ENCODE results near the gene GRK5.

GRK5 gene

GRCh38 chr10:119441151-119441821 lies 233.9 kb downstream of the GRK5 start:
- no peaks in the 10 kb centered on the region for H3K9me3 ChIP-seq (ENCODE audit: insufficient read depth, low read length)
- H3K4me3 ChIP-seq (ENCODE audit: low read length): no peak overlapping the region
- no peak overlapping the region for H3K27ac ChIP-seq (ENCODE audit: low read length)
- no peak overlapping the region for H2AFZ ChIP-seq (ENCODE audit: low read depth, low read length)
- H3K27me3 ChIP-seq (ENCODE audit: low read depth, low read length): no peaks in the 10 kb centered on the region
- H3K79me2 ChIP-seq (ENCODE audit: low read length): no peaks in the 10 kb centered on the region
- no peak overlapping the region for H3K4me2 ChIP-seq (ENCODE audit: low read length)
- no peaks in the 10 kb centered on the region for H4K20me1 ChIP-seq (ENCODE audit: insufficient read depth, low read length)
- no peaks in the 10 kb centered on the region for H3K4me1 ChIP-seq (ENCODE audit: low read length)
- H3K36me3 ChIP-seq (replicated peaks; ENCODE audit: low read depth, low read length): no peaks in the 10 kb centered on the region
- no peak overlapping the region for H3K9ac ChIP-seq (ENCODE audit: low read length)
- no peak for TF ChIP-seq CTCF (IDR thresholded peaks at IDR 0.05; ENCODE audit: low read depth, low read length)
- no peak for TF ChIP-seq EZH2phosphoT487 (IDR thresholded peaks at IDR 0.05; ENCODE audit: low read depth)

GRCh38 chr10:119441921-119442757 lies 234.8 kb downstream of the GRK5 start:
- no peaks in the 10 kb centered on the region for H3K79me2 ChIP-seq (ENCODE audit: low read length)
- H3K27me3 ChIP-seq (ENCODE audit: low read depth, low read length): no peaks in the 10 kb centered on the region
- peak overlapping the region; percentile 48 for H3K4me2 ChIP-seq (ENCODE audit: low read length)
- H3K9me3 ChIP-seq (ENCODE audit: insufficient read depth, low read length): no peaks in the 10 kb centered on the region
- H3K9ac ChIP-seq (ENCODE audit: low read length): no peak overlapping the region
- H4K20me1 ChIP-seq (ENCODE audit: insufficient read depth, low read length): no peaks in the 10 kb centered on the region
- no peaks in the 10 kb centered on the region for H3K36me3 ChIP-seq (replicated peaks; ENCODE audit: low read depth, low read length)
- TF ChIP-seq CTCF (IDR thresholded peaks at IDR 0.05; ENCODE audit: low read depth, low read length) (peak; percentile 37), EZH2phosphoT487 (IDR thresholded peaks at IDR 0.05; ENCODE audit: low read depth) (no peak)
- no peaks in the 10 kb centered on the region for H3K4me1 ChIP-seq (ENCODE audit: low read length)
- no peak overlapping the region for H3K27ac ChIP-seq (ENCODE audit: low read length)
- no peak overlapping the region for H3K4me3 ChIP-seq (ENCODE audit: low read length)
- no peak overlapping the region for H2AFZ ChIP-seq (ENCODE audit: low read depth, low read length)

GRCh38 chr10:119442758-119443060 lies 235.3 kb downstream of the GRK5 start:
- Histone ChIP-seq H3K9me3 (ENCODE audit: insufficient read depth, low read length) (no peaks in the 10 kb centered on the region), H3K79me2 (ENCODE audit: low read length) (no peaks in the 10 kb centered on the region), H4K20me1 (ENCODE audit: insufficient read depth, low read length) (no peaks in the 10 kb centered on the region), H3K9ac (ENCODE audit: low read length) (no peak overlapping the region), H3K27me3 (ENCODE audit: low read depth, low read length) (no peaks in the 10 kb centered on the region), H3K4me1 (ENCODE audit: low read length) (no peaks in the 10 kb centered on the region), H3K4me2 (ENCODE audit: low read length) (peak overlapping the region; percentile 48), H3K36me3 (replicated peaks; ENCODE audit: low read depth, low read length) (no peaks in the 10 kb centered on the region), H3K4me3 (ENCODE audit: low read length) (no peak overlapping the region), H2AFZ (ENCODE audit: low read depth, low read length) (no peak overlapping the region), H3K27ac (ENCODE audit: low read length) (no peak overlapping the region)
- no peak for TF ChIP-seq EZH2phosphoT487 (IDR thresholded peaks at IDR 0.05; ENCODE audit: low read depth)
- TF ChIP-seq CTCF (IDR thresholded peaks at IDR 0.05; ENCODE audit: low read depth, low read length): no peak

- no peaks in the 10 kb centered on the region for H3K9me3 ChIP-seq (ENCODE audit: insufficient read depth, low read length)
- H3K27me3 ChIP-seq (ENCODE audit: low read depth, low read length): no peaks in the 10 kb centered on the region
- no peaks in the 10 kb centered on the region for H3K79me2 ChIP-seq (ENCODE audit: low read length)
- no peak overlapping the region for H3K4me2 ChIP-seq (ENCODE audit: low read length)
- H3K4me3 ChIP-seq (ENCODE audit: low read length): no peak overlapping the region
- H4K20me1 ChIP-seq (ENCODE audit: insufficient read depth, low read length): no peaks in the 10 kb centered on the region
- no peak overlapping the region for H2AFZ ChIP-seq (ENCODE audit: low read depth, low read length)
- H3K4me1 ChIP-seq (ENCODE audit: low read length): no peaks in the 10 kb centered on the region
- no peaks in the 10 kb centered on the region for H3K36me3 ChIP-seq (replicated peaks; ENCODE audit: low read depth, low read length)
- TF ChIP-seq EZH2phosphoT487 (IDR thresholded peaks at IDR 0.05; ENCODE audit: low read depth) (no peak), CTCF (IDR thresholded peaks at IDR 0.05; ENCODE audit: low read depth, low read length) (no peak)
- H3K27ac ChIP-seq (ENCODE audit: low read length): no peak overlapping the region
- H3K9ac ChIP-seq (ENCODE audit: low read length): no peak overlapping the region
These were observed 236.1 kb downstream of the GRK5 start for GRCh38 chr10:119443441-119443840.

Measured in OCI-LY3 (cell line).